ENCODE measurements around the gene FMO3.

- no peak for TF ChIP-seq POLR2A (IDR thresholded peaks at IDR 0.05; ENCODE audit: low read depth, low read length)
- TF ChIP-seq, protein P1, sequence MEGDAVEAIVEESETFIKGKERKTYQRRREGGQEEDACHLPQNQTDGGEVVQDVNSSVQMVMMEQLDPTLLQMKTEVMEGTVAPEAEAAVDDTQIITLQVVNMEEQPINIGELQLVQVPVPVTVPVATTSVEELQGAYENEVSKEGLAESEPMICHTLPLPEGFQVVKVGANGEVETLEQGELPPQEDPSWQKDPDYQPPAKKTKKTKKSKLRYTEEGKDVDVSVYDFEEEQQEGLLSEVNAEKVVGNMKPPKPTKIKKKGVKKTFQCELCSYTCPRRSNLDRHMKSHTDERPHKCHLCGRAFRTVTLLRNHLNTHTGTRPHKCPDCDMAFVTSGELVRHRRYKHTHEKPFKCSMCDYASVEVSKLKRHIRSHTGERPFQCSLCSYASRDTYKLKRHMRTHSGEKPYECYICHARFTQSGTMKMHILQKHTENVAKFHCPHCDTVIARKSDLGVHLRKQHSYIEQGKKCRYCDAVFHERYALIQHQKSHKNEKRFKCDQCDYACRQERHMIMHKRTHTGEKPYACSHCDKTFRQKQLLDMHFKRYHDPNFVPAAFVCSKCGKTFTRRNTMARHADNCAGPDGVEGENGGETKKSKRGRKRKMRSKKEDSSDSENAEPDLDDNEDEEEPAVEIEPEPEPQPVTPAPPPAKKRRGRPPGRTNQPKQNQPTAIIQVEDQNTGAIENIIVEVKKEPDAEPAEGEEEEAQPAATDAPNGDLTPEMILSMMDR (IDR thresholded peaks at IDR 0.05; ENCODE audit: extremely low read depth in 1 of 2, insufficient read depth in 1 of 2, low read depth in 1 of 2, low read length in 2 of 2) = no peak
- TF ChIP-seq, protein P2, sequence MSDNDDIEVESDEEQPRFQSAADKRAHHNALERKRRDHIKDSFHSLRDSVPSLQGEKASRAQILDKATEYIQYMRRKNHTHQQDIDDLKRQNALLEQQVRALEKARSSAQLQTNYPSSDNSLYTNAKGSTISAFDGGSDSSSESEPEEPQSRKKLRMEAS (IDR thresholded peaks at IDR 0.05; ENCODE audit: insufficient read depth, insufficient read length) = no peak
Observed at GRCh38 chr1:171112119-171112518, 21.4 kb downstream of the FMO3 start.
